GM18520 (cell line): ENCODE data around the gene ATF7IP.
A peak's percentile ranks its signal among the peaks of the same experiment; 100 is the strongest.

ENCODE experiments used
- ATAC-seq: cut with Tn5 transposase; IDR thresholded peaks from one replicate; pipeline ENCODE4 v1.9.1; 2021; ENCODE audit not compliant: unreplicated experiment

ATF7IP gene

DNA sequence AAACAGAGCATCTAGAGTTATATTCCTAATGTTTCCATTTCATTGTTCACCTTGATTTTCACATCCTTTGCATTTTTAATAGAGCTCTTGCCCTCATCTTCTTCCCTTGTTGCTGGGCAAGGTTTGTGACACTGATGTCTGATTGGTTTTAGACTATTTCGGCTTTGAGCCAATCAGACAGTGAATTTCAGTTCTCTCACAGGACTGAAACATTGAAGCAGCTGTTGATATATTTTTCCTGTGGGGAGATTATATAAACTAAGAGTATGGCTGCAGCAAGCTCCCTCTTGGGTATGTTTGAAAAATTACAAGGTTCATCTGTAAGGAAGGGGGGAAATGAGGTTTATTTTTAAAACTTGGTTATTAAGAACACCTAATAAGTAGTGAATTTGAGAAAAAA is 51.2 kb downstream of the ATF7IP start:
- no peak for ATAC-seq

DNA sequence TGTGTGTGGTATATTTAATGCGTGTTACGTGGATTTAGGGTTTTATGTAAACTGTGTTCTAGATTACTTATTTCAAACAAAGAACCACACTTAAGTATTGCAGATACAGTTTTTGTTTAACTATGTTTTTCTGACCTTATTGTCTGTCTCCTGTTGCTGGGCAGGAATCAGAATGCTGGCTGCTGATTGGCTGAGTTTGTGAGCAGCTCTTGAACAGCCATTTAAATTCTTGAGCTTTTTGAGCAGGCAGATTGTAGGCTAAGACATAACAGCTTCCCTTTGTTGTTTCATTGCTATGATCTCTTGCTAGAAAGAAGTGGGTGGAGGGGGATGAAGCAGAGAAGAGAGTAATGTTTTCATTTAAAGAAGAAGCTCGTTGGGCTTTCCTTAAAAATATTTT is 52.2 kb downstream of the ATF7IP start:
- no peak for ATAC-seq

DNA sequence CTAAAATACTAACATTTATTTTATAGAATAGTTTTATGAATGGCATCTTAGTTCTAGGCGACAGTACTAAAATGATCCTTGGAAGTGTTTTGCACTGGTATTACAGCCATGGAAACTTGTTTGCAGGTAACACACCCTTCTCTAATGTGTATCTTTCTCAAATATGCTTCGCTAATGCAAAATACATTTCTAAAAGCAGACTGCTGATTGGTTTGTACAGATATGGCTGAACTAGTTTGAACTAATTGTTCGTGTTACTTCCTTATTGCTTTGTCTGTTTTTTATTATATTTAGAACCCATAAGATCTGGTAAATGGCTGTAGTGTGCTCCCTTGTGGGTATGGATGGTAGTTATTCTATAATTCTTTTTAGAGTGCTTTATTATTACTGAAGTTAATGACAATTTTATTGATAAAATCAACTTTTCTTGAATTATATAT is 53.0 kb downstream of the ATF7IP start:
- no peak for ATAC-seq

DNA sequence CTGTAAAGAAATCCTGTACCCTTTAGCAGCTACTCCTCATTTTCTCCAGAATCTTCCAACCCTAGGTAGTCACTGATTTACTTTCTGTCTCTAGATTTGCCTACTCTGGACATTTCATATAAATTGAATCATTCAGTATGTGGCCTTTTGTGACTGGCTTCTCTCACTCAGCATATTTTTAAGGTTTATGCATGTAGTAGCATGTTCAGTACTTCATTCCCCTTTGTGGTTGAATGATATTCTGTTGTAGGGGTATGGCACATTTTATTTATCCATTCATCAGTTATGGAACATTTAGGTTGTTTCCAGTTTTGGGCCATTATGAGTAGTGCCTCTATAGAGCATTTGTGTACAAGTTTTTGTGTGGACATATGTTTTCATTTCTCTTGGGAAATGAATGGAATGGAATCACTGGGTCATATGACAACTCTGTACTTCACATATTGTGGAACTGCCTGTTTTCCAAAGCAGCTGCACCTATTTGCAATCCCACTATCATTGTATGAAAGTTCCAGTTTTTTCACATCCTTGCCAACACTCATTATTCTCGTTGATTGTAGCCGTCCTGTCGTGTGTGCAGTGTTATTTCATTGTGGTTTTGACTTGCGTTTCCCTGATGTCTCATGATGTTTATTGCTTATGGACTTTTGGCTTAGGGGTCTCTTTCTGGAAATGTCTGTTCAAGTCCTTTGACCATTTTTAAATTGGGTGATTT is 57.2 kb downstream of the ATF7IP start:
- no peak for ATAC-seq

DNA sequence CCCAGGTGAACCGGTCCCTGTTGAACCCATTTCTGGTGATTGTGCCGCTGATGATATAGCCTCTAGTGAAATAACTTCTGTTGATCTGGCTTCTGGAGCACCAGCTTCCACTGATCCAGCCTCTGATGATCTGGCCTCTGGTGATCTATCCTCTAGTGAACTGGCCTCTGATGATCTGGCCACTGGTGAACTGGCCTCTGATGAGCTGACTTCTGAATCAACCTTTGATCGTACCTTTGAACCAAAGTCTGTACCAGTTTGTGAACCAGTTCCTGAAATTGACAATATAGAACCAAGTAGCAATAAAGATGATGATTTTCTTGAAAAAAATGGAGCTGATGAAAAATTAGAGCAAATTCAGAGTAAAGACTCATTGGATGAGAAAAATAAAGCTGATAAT is 59.1 kb downstream of the ATF7IP start:
- no peak for ATAC-seq

DNA sequence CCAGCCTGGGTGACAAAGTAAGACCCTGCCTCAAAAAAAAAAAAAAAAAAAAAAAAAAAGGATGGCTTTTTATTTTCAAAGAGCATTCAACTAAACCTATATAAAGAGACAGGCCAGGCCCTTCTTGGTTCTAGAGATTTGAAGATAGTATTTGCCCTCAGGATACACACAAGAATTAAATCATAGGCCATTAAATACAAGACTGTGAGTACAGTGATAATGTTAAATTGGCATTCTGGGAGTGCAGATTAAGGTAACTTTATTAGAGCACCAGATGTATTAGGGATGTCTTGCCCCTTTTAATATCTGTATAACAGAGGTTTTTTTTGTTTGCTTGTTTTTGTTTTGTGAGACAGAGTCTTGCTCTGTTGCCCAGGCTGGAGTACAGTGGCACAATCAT is 61.3 kb downstream of the ATF7IP start:
- ATAC-seq = no peak

DNA sequence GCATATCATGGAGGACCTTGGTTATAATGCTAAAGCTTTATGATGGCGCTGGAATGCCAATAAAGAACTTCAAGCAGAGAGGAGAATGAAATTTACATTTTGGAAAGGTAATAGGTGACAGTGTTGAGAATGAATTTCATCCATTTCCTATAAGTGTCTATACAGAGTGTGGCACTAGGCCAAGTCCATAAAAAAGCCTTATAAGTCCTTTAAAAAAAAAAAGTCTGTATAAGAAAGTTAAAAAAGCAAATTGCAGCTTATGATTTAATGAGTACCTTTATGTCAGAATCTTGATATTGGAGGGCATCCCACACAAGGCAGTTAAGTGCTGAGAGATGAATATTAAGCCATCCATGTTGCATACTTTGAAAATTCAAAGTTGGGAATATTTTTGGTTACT is 62.4 kb downstream of the ATF7IP start:
- no peak for ATAC-seq

DNA sequence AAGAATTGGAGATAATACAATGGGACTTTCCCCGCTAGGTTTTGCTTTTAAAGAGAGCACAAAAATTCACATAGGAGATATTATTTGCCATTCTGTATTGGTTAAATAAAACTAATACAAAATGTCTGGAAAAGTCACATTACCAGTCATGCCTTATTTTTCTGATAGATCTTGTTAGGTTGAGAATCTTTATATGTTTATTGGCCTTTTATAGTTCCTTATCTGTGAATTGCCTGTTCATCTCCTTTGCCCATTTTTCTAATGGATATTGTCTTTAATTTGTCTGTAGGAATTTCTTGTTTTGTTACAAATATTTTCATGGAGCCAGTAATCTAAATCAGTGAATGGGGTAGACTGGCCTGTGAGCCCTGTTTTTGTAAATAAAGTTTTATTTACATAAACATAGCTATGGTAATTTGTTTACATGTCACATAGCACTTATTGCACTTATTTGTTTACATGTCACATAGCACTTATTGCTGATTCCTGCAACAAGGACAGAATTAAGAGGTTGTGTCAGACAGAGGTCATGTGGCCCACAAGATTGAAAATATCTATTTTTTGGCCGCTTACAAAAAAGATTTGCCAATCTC is 65.0 kb downstream of the ATF7IP start:
- ATAC-seq = no peak

DNA sequence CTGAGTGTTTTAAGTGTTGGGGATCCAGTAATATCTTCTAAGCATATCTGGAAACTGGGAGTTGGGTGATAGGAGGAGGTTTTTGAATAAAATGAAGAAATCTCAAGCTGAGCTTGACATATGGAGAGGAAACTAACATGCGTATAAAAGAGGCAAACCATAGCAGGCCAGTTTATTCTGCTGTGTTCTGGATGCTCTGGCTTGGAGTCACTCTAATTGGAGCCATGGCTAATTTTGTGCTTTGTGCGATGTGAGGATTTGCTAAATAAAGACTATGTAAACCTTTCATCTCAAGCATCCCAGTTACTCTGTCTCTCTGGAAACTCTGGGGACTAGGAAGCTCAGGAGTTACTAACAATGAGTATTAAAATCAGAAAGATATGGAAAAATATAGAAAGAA is 66.5 kb downstream of the ATF7IP start:
- no peak for ATAC-seq

DNA sequence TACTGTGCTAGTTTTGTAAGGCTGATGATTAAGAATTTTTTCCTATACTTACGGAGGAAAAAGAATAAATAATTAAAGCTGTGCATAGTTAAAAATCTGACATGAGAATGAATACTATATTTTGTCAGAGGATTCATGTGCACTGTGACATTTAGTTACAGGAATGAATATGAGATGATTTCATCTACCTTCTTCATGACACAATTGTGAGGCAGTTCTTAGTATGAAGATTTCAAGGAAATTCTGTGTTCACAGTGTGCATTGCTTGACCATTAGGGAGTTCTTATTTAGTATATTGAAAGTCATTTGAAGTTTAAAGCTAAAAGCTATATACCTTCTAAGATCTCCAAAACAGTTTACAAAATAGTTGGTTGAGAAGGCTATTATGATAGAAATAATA is 70.1 kb downstream of the ATF7IP start:
- no peak for ATAC-seq

DNA sequence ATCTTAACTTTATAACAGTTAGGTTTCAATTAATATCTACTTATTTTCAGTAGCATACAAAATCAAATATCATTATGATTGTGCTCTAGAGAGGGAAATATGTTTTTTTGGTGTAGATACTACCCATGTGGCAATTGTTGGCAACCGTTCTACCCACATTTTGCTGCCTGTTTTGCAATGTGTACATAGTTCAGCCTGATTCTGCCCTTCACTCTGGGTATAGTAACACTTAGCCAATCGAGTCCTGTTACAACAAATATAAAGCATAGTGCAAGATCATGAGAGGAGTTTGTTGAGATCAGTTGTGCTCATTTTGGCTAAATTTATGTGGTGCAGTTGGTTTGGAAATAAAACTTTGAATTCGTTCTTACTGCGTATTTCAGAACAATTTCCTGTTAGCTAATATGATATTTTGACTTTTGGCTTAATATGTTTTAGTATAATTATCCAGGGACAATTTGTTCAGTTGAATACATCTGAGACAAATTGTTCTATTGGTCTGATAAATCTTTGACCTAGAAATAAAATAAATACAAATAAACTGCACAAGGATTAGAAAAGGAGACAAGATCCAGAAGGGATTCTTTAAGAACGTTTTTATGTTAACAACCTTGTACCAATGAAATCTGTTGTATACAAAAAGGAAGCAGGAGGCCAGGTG is 76.9 kb downstream of the ATF7IP start:
- ATAC-seq = no peak

DNA sequence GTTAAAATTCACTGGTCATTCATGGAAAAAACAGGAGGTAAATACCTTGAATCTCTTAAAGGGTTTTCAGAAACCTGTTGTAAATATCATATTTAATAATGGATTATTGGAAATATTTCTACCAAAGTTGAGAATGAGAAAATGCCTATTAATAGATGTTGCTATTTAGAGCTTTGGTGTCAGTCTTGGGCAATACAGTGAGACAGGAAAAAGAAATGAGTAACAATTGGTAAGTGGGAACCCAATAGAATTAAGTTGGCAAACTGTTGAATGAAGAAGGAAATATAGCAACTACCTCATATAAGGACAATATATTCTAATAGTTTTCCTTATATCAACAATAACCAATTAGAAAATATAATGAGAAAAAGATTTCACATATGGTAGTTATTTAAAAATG is 78.0 kb downstream of the ATF7IP start:
- ATAC-seq = no peak

DNA sequence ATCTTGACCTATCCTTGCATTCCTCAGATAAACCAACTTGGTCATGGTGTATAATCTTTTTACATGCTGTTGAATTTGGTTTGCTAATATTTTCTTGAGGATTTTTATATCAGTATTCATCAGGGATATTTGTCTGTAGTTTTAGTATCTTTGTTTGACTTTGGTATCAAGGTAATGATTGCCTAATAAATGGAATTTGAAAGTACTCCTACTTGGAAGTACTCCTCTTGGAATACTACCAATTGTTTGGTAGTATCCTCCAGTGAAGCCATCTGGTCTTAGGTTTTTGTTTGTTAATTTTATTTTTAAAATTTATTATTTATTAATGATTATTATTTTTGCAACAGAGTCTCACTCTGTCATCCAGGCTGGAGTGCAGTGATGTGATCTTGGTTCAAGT is 85.0 kb downstream of the ATF7IP start:
- no peak for ATAC-seq

DNA sequence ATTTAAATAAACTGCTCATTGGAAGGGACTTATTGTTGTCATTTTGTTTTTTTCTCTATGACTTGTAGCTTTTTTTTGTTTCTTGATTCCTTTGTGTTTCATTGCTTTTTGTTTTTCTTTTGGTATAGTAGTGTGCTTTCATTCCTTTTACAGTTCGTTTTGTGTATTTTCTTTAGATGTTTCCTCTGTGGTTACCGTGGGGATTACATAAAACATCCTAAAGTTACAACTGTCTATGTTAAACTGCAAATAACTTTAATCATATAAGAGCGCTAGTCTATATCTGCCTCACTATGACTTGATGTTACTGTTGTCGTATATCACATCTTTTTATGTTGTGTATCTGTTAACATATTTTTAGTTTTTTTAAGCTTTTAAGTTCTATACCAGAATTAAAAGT is 86.9 kb downstream of the ATF7IP start:
- no peak for ATAC-seq

DNA sequence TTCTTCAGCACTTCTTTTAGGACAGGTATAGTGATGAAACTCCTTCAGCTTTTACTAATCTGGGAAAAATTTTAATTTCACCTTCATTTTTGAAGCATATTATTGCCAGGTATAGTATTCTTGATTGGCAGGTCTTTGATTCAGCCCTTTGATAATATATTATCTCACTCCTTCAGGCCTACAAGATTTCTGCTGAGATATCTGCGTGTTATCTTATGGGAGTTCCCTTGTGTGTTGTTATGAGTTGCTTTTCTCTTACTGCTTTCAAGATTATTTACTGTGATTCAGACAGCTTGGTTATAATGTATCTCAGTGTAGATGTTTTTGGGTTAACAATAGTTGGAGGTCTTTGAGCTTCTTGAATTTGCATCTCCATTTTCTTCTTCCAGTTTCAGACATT is 87.4 kb downstream of the ATF7IP start:
- ATAC-seq = no peak

DNA sequence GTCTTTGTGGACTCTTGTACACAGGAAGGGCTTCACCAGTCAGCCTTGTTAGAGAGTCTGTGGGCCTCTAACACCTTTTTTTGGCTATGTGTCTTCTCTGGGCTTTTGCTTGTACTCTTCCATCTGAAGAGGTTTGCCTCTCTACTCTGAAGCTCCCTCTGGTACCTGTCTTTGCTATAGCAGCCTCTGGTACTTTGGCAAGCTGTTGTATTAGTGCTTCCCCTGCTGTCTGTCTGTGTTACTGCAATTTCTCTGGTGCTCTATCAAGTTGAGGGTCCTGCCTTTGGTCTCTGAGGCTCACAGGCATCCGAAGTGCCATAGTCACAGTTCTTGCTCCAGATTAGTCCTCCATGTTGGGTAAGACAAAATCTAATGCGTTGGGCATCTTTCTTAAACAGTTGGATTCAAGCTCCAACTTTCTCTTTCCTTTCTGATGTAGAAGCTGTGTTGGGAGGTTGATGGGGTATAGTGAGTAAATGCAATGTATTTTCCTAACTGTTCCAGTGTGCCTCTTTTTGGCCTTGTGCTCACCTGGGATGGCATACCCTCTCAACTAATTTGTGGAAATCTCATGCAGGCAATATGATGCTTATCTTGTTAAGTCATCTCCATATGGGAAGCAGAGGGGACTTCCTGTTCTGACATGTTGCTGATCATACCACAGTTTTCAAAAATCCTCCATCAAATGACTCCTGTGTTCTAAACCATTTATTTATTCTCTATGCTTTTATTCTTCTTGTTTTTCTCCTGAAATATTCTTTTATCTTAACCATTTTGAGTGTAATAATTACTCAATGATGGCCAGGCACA is 88.8 kb downstream of the ATF7IP start:
- ATAC-seq = peak; percentile 68

DNA sequence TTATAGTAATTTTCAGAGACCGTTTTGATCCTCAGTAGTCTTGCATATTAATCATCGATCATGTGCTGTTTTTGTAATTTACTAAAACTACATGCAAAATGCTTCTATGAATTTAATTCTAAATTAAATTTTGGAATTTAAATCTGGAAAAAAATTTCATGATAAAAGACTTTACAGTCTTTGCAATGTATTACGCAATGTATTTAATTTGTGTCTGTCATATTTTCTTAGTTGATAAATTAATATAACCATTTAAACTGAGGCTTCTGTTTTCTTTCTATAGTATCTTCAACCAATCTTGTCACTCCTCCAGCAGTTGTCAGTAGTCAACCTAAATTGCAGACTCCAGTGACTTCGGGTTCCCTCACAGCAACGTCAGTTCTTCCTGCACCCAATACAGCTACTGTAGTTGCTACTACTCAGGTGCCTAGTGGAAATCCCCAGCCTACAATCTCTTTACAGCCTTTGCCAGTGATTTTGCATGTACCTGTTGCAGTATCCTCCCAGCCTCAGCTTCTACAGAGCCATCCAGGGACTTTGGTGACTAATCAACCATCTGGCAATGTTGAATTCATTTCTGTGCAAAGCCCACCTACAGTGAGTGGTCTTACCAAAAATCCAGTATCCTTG is 94.8 kb downstream of the ATF7IP start:
- ATAC-seq = no peak

DNA sequence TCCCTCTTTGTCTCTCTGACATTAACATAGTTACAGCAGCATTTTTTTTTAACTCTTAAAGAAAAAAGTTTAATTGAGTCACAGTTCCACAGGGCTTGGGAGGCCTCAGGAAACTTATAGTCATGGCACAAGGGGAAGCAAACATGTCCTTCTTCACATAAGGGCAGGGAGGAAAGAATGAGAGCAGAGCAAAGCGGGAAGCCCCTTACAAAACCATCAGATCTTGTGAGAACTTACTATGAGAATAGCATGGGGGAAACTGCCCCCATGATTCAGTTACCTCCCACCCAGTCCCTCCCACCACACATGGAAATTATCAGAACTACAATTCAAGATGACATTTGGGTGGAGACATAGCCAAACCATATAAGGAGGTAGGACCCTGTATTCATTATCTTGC is 106.0 kb downstream of the ATF7IP start:
- no peak for ATAC-seq

DNA sequence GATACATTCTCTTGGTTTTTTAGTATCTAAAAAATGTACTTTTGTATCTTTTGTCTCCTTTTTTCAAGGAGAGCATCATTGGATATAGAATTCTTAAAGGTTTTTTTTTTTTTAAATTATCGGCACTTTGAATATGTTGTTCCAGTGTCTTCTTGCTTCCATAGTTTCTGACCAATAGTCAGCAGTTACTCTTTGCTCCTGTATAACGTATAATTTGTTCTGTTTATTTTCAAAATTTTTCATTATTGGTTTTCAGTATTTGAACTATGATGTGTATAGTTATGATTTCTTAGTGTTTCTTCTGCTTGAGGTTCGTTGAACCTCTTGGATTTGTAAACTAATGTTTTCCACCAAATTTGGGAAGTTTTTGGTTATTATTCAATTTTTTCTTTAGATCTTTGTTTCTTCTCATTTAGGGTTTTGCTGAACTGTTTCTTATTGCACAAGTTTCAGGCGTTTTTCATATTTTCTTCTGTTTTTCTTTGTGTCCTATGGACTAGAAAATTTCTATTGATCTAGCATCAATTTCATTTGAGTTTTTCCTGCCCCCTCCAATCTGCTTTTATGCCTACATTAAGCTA is 108.3 kb downstream of the ATF7IP start:
- ATAC-seq = no peak

DNA sequence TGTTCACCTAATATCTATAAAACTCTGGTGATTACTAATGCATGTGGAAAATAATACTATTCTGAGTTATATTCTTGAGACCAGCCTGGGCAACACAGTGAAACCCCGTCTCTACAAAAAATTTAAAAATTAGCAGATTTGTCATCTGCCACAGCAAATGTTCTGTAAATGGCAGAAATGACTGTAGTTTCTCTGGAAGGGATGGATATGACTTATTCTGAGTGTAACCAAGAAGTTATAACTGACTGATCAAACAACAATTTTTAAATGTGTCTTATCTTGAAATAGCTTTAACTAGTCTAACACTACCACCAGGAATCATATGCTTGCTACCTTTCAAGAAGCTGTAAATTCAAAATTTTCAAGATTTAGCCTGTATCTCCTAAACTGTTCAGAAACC is 113.5 kb downstream of the ATF7IP start:
- no peak for ATAC-seq

DNA sequence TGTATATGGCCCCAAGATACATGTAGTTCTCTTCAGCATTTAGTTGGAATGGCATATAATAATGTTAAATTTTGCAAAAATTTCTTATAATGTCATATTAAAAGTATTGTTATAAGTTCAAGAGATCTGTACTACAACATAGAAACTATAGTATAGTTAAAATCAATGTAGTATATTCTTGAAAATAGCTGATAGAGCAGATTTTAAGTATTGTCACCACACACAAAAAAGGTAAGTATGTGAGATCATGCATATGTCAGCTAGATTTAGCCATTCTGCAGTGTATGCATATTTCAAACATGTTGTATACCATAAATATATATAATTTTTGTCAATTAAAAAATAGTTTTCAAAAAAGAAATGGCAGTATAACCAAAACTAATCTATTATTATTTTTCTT is 115.7 kb downstream of the ATF7IP start:
- no peak for ATAC-seq
